Vagina (tissue), 2 donors: ENCODE data around the gene HTRA3.

ENCODE experiments used
- CTCF ChIP-seq, 3 experiments: fragments of 450-650 bp in 2 of 3; fragments of 200-600 bp in 1 of 3; sonication (generic) in 1 of 3; IDR thresholded peaks; one replicate each; pipeline ENCODE4 v1.5.1; 2017 to 2019; ENCODE audit warnings: antibody characterized with exemption in 3 of 3, mild to moderate bottlenecking in 2 of 3, moderate library complexity in 2 of 3
- POLR2A ChIP-seq, 2 donors: fragments of 450-650 bp; IDR thresholded peaks; one replicate each; pipeline ENCODE4 v1.6.1; 2017; ENCODE audit warnings: antibody characterized with exemption in 2 of 2, mild to moderate bottlenecking in 2 of 2, moderate library complexity in 2 of 2
- POLR2AphosphoS5 ChIP-seq, 2 donors: sonication (generic); formaldehyde crosslinking; IDR thresholded peaks; one replicate each; pipeline ENCODE4 v1.9.0; 2017; ENCODE audit warnings: antibody characterized with exemption in 2 of 2, mild to moderate bottlenecking in 2 of 2, low read depth in 1 of 2; ENCODE audit not compliant: insufficient read depth in 1 of 2

GRCh38 chr4:8348071-8348470 is 78.5 kb downstream of the HTRA3 start:
- TF ChIP-seq CTCF (IDR thresholded peaks at IDR 0.05), result no peak
- TF ChIP-seq POLR2AphosphoS5 (IDR thresholded peaks at IDR 0.05; ENCODE audit: insufficient read depth in 1 of 2, low read depth in 1 of 2), result no peak
- TF ChIP-seq POLR2A (IDR thresholded peaks at IDR 0.05), result no peak
